ENCODE data around the gene ZKSCAN2.

DNA sequence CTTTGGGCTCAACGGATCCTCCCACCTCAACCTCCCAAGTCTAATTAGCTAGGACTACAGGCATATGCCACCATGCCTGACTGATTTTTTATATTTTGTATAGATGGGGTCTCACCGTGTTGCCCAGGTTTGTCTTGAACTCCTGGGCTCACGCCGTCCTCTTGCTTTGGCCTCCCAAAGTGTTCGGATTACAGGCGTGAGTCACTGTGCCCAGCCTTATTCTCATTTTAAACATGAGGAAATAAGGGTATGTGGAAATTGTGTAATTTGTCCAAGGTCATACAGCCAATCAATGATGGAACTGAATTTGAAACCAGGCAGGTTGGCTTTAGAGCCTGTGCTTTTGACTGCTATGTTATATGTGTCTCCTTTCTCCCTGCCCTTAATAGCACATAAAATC, 68.3 kb downstream of the ZKSCAN2 start:
- TF ChIP-seq POLR2AphosphoS5 (IDR thresholded peaks at IDR 0.05) (no peak), CTCF (IDR thresholded peaks at IDR 0.05) (no peak), POLR2A (IDR thresholded peaks at IDR 0.05) (no peak)

All from breast epithelium (tissue), 3 donors.